ENCODE results near the gene MAZ. TPM values are rescaled to one million over a fixed set of nuclear protein-coding genes. Genes with fewer than 3 reads are reported as not detected.

Gene MAZ
- total RNA-seq, 1 experiment from 2014 or later: 256 TPM

DNA sequence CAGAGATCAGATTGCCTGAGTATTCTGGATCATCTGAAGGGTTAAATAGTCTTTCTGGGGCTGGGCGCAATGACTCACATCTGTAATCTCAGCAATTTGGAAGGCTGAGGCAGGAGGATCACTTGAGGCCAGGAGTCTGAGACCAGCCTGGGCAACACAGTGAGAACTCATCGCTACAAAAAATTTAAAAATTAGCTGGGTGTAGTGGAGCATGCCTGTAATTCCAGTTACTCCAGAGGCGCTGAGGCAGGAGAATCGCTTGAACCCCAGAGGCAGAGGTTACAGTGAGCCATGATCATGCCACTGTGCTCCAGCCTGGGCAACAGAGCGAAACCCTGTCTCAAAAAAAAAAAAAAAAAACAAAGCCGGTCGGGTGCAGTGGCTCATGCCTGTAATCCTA is 29.6 kb downstream of the MAZ start:
- CTCF ChIA-PET: no interaction called here
- ATAC-seq (no peak), DNase-seq (ENCODE audit: low read depth, low spot score) (no peak)
- POLR2A ChIA-PET: no interaction called here
- Histone ChIP-seq H3K9me2 (ENCODE audit: insufficient read depth) (no peaks in the 10 kb centered on the region), H3K36me3 (ENCODE audit: control insufficient read depth in 1 of 2, insufficient read depth in 2 of 2, low read length in 2 of 2) (peaks cover 2 to 8% of the 10 kb centered on the region in 2 experiments; a peak in 3 of 4 replicates), H3K4me1 (ENCODE audit: control insufficient read depth in 1 of 2, insufficient read depth in 2 of 2, low read length in 2 of 2) (peaks cover 0 to 6% of the 10 kb centered on the region in 2 experiments; a peak in 2 of 4 replicates), H3K4me2 (ENCODE audit: low read length) (no peak overlapping the region), H3K79me2 (ENCODE audit: insufficient read depth, low read length) (no peaks in the 10 kb centered on the region), H3K9ac (ENCODE audit: low read length) (no peak overlapping the region), H3K27ac (ENCODE audit: low read depth, low read length) (no peak overlapping the region), H3K27me3 (ENCODE audit: insufficient read depth, low read length) (no peaks in the 10 kb centered on the region), H3K9me3 (ENCODE audit: control insufficient read depth in 1 of 2, insufficient read depth in 1 of 2, low read depth in 1 of 2, low read length in 2 of 2) (no peaks in the 10 kb centered on the region), H3K4me3 (replicated peaks in 1 of 2; ENCODE audit: low read depth in 1 of 2, low read length in 2 of 2) (no peak overlapping the region), H2AFZ (ENCODE audit: low read depth, low read length, poor library complexity, severe bottlenecking) (no peak overlapping the region), H4K20me1 (ENCODE audit: insufficient read depth) (no peaks in the 10 kb centered on the region)
- TF ChIP-seq, protein P1, sequence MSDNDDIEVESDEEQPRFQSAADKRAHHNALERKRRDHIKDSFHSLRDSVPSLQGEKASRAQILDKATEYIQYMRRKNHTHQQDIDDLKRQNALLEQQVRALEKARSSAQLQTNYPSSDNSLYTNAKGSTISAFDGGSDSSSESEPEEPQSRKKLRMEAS (IDR thresholded peaks at IDR 0.05): no peak
- TF ChIP-seq TCF7L2 (IDR thresholded peaks at IDR 0.05; ENCODE audit: borderline replicate concordance, extremely low read depth, insufficient read depth, insufficient read length): no peak
- TF ChIP-seq ELF1 (IDR thresholded peaks at IDR 0.05; ENCODE audit: borderline replicate concordance, low read depth): no peak
- intact Hi-C loops (cut with micrococcal nuclease): no loop called here
- RAD21 ChIA-PET (ENCODE audit: low non-redundant PET in 1 of 2, low total read pairs in 2 of 2, uncharacterized antibody in 2 of 2, unreplicated experiment in 2 of 2): no interaction called here
- BruUV-seq (replicated peaks): no TSS peak

- peaks cover 0 to 6% of the 10 kb centered on the region in 2 experiments; a peak in 2 of 4 replicates for H3K4me1 ChIP-seq (ENCODE audit: control insufficient read depth in 1 of 2, insufficient read depth in 2 of 2, low read length in 2 of 2)
- TF ChIP-seq TCF7L2 (IDR thresholded peaks at IDR 0.05; ENCODE audit: borderline replicate concordance, extremely low read depth, insufficient read depth, insufficient read length): no peak
- no peak for TF ChIP-seq SIN3A (IDR thresholded peaks at IDR 0.05; ENCODE audit: low read depth)
- no peak for TF ChIP-seq POLR2AphosphoS5 (IDR thresholded peaks at IDR 0.05; ENCODE audit: low read depth, low read length)
- TF ChIP-seq JUND (IDR thresholded peaks at IDR 0.05): no peak
- no peak for TF ChIP-seq POLR2A (IDR thresholded peaks at IDR 0.05; ENCODE audit: borderline replicate concordance, extremely low read depth, insufficient read depth, insufficient read length)
- TF ChIP-seq FOSL1 (IDR thresholded peaks at IDR 0.05; ENCODE audit: low read depth): no peak
- TF ChIP-seq SP1 (IDR thresholded peaks at IDR 0.05; ENCODE audit: low read depth): no peak
- TF ChIP-seq REST (IDR thresholded peaks at IDR 0.05; ENCODE audit: low read depth): no peak
- no peak for TF ChIP-seq RAD21 (IDR thresholded peaks at IDR 0.05; ENCODE audit: low read depth)
- TF ChIP-seq CBX3 (IDR thresholded peaks at IDR 0.05; ENCODE audit: low read depth): no peak
- TF ChIP-seq, protein P2, sequence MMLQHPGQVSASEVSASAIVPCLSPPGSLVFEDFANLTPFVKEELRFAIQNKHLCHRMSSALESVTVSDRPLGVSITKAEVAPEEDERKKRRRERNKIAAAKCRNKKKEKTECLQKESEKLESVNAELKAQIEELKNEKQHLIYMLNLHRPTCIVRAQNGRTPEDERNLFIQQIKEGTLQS (IDR thresholded peaks at IDR 0.05): no peak
- TF ChIP-seq YY1 (IDR thresholded peaks at IDR 0.05; ENCODE audit: extremely low read depth, insufficient replicate concordance, low read depth, low read length): no peak
- TF ChIP-seq CTCF (IDR thresholded peaks at IDR 0.05 in 2 of 3, conservative IDR thresholded peaks at IDR 0.05 in 1 of 3; ENCODE audit: borderline replicate concordance in 1 of 3, insufficient read depth in 1 of 3, low read depth in 2 of 3, low read length in 2 of 3): no peak
- TF ChIP-seq CEBPB (IDR thresholded peaks at IDR 0.05; ENCODE audit: low read depth): no peak
Measured at GRCh38 chr16:29836623-29837022, 30.3 kb downstream of the MAZ start.

More at GRCh38 chr16:29836623-29837022, 30.3 kb downstream of the MAZ start:
- no peak overlapping the region for H3K27ac ChIP-seq (ENCODE audit: low read depth, low read length)
- H4K20me1 ChIP-seq (ENCODE audit: insufficient read depth): no peaks in the 10 kb centered on the region
- H2AFZ ChIP-seq (ENCODE audit: low read depth, low read length, poor library complexity, severe bottlenecking): no peak overlapping the region
- H3K79me2 ChIP-seq (ENCODE audit: insufficient read depth, low read length): no peaks in the 10 kb centered on the region
- no peak overlapping the region for H3K9ac ChIP-seq (ENCODE audit: low read length)
- CTCF ChIA-PET: no interaction called here
- intact Hi-C loops (cut with micrococcal nuclease): no loop called here
- H3K4me3 ChIP-seq (replicated peaks in 1 of 2; ENCODE audit: low read depth in 1 of 2, low read length in 2 of 2): no peak overlapping the region
- H3K27me3 ChIP-seq (ENCODE audit: insufficient read depth, low read length): no peaks in the 10 kb centered on the region
- H3K36me3 ChIP-seq (ENCODE audit: control insufficient read depth in 1 of 2, insufficient read depth in 2 of 2, low read length in 2 of 2): peaks cover 2 to 8% of the 10 kb centered on the region in 2 experiments; a peak in 3 of 4 replicates
- no peaks in the 10 kb centered on the region for H3K9me3 ChIP-seq (ENCODE audit: control insufficient read depth in 1 of 2, insufficient read depth in 1 of 2, low read depth in 1 of 2, low read length in 2 of 2)
- H3K4me2 ChIP-seq (ENCODE audit: low read length): no peak overlapping the region
- no peak for DNase-seq (ENCODE audit: low read depth, low spot score)
- RAD21 ChIA-PET (ENCODE audit: low non-redundant PET in 1 of 2, low total read pairs in 2 of 2, uncharacterized antibody in 2 of 2, unreplicated experiment in 2 of 2): no interaction called here
- no TSS peak for BruUV-seq (replicated peaks)
- no peak for ATAC-seq
- POLR2A ChIA-PET: no interaction called here
- H3K9me2 ChIP-seq (ENCODE audit: insufficient read depth): no peaks in the 10 kb centered on the region
